PC-9 (cell line): ENCODE data around the gene PPP2R1B. TPM values are rescaled to one million over a fixed set of nuclear protein-coding genes. Genes with fewer than 3 reads are reported as not detected.

Experiments used
- BruUV-seq: library from RNA; stranded (reverse); fragments of 400-500 nt; replicated peaks from 2 replicates; lab custom pipeline; 2021; lab: Mats Ljungman, UMichigan
- CTCF ChIA-PET: fragments of 300-600 bp; sonication (Branson Sonifier 250); formaldehyde crosslinking; loops from one replicate; lab custom pipeline; 2022; ENCODE audit warnings: antibody characterized with exemption; lab: Charles Lee
- POLR2A ChIA-PET: fragments of 300-600 bp; sonication (Branson Sonifier 250); formaldehyde crosslinking; loops from one replicate; lab custom pipeline; 2022; ENCODE audit warnings: antibody characterized with exemption; ENCODE audit not compliant: unreplicated experiment; lab: Charles Lee
- DNase-seq, 2 experiments: peaks; one replicate each; pipeline versions ENCODE4 v3.0.0 to v3.0.0-alpha.2; 2015 to 2022; ENCODE audit warnings: mixed read lengths in 1 of 2
- H2AFZ ChIP-seq: fragments of 200-600 bp; sonication (generic); 2 replicates; pipeline ENCODE4 v1.8.1; 2017; ENCODE audit warnings: antibody characterized with exemption
- H3F3A ChIP-seq: fragments of 200-600 bp; sonication (generic); 2 replicates; pipeline ENCODE4 v1.8.1; 2017; ENCODE audit warnings: antibody characterized with exemption, mild to moderate bottlenecking, low read depth; ENCODE audit not compliant: insufficient read depth
- H3K27ac ChIP-seq: fragments of 200-600 bp; sonication (generic); 2 replicates; pipeline ENCODE4 v1.6.1; 2016; ENCODE audit warnings: mixed run types
- H3K27me3 ChIP-seq: fragments of 200-600 bp; sonication (generic); 2 replicates; pipeline ENCODE4 v1.6.1; 2016; ENCODE audit warnings: low read depth, mixed run types; ENCODE audit not compliant: insufficient read depth
- H3K36me3 ChIP-seq: fragments of 200-600 bp; sonication (generic); 2 replicates; pipeline ENCODE4 v1.6.1; 2016; ENCODE audit warnings: low read depth, mixed run types
- H3K4me1 ChIP-seq: fragments of 200-600 bp; sonication (generic); replicated peaks from 2 replicates; pipeline ENCODE4 v1.6.1; 2016; ENCODE audit warnings: mixed run types; ENCODE audit not compliant: insufficient read depth
- H3K4me2 ChIP-seq: fragments of 200-600 bp; sonication (generic); 2 replicates; pipeline ENCODE4 v1.6.1; 2017; ENCODE audit warnings: mixed run types
- H3K4me3 ChIP-seq: fragments of 200-600 bp; sonication (generic); 2 replicates; pipeline ENCODE4 v1.6.1; 2016; ENCODE audit warnings: mixed run types
- H3K79me2 ChIP-seq: fragments of 200-600 bp; sonication (generic); 2 replicates; pipeline ENCODE4 v1.6.1; 2017; ENCODE audit warnings: low read depth, mixed run types
- H3K9me2 ChIP-seq: fragments of 200-600 bp; sonication (generic); 2 replicates; pipeline ENCODE4 v1.8.1; 2017; ENCODE audit warnings: mild to moderate bottlenecking; ENCODE audit not compliant: insufficient read depth
- H3K9me3 ChIP-seq: fragments of 200-600 bp; sonication (generic); 2 replicates; pipeline ENCODE4 v1.8.1; 2016; ENCODE audit warnings: low read depth; ENCODE audit not compliant: insufficient read depth
- H4K20me1 ChIP-seq: fragments of 200-600 bp; sonication (generic); 2 replicates; pipeline ENCODE4 v1.8.1; 2017; ENCODE audit not compliant: insufficient read depth
- CTCF ChIP-seq: fragments of 200-600 bp; sonication (generic); conservative IDR thresholded peaks from 2 replicates; pipeline ENCODE4 v1.6.1; 2017; ENCODE audit warnings: mixed run types, antibody characterized with exemption, mild to moderate bottlenecking, moderate library complexity
- EZH2 ChIP-seq: fragments of 200-600 bp; sonication (generic); IDR thresholded peaks from 2 replicates; pipeline ENCODE4 v1.8.0; 2017; ENCODE audit warnings: antibody characterized with exemption, low read depth
- intact Hi-C: fragments of 100-400 bp; cut with micrococcal nuclease; formaldehyde crosslinking; loops from one replicate; pipeline ENCODE4 v1.10.0; 2022; ENCODE audit not compliant: unreplicated experiment
- total RNA-seq: library from RNA; stranded (reverse); gene quantifications from 2 replicates; pipeline ENCODE4 v1.2.3, GENCODE V29; 2021

PPP2R1B gene
- total RNA-seq, 1 experiment from 2014 or later, result 36.4 TPM

- no peaks in the 10 kb centered on the region for H3F3A ChIP-seq
- ChIA-PET CTCF (no interaction called here), POLR2A (no interaction called here)
- no peaks in the 10 kb centered on the region for H3K27me3 ChIP-seq
- H3K9me3 ChIP-seq, result no peaks in the 10 kb centered on the region
- H3K4me2 ChIP-seq, result no peak overlapping the region
- no peak overlapping the region for H3K27ac ChIP-seq
- no peak for DNase-seq
- no TSS peak for BruUV-seq
- H2AFZ ChIP-seq, result no peak overlapping the region
- H3K4me3 ChIP-seq, result no peak overlapping the region
- intact Hi-C loops, result no loop called here
- no peaks in the 10 kb centered on the region for H3K79me2 ChIP-seq
- H3K36me3 ChIP-seq, result no peaks in the 10 kb centered on the region
- TF ChIP-seq CTCF, result no peak
- no peak for TF ChIP-seq EZH2
- H3K9me2 ChIP-seq, result no peaks in the 10 kb centered on the region
- H3K4me1 ChIP-seq, result no peaks in the 10 kb centered on the region
- H4K20me1 ChIP-seq, result no peaks in the 10 kb centered on the region
Measured at GRCh38 chr11:111808834-111809233, 42.6 kb upstream of the PPP2R1B start.

DNA sequence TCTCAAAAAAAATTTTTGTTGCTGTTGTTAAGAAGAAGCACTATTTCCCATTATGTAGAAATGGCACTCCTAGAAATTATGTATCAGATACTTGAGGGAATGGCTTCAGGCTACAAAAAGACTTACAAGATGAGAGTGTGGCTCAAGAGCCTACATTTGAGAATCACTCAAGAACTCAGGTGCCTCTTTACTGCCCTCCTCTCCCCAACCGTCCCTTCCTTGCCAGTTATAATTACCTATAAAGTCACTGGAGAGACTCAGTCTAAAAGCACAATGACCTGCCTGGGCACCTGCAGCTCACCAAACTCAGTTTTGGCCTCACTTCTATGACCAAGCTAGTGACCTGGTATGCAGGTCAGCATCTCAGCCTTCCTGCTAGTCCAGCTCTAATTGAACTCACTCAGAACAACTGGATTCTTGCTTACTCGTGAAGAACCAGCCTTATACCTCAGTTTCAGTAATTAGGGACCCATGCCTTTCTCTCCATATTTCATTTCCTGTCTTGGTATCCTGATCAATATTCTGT is 41.9 kb upstream of the PPP2R1B start:
- no peak for TF ChIP-seq CTCF
- no peak for TF ChIP-seq EZH2
- ChIA-PET POLR2A (no interaction called here), CTCF (no interaction called here)
- H3K4me2 ChIP-seq, result no peak overlapping the region
- intact Hi-C loops, result no loop called here
- H3K9me3 ChIP-seq, result no peaks in the 10 kb centered on the region
- H3K27ac ChIP-seq, result no peak overlapping the region
- no peaks in the 10 kb centered on the region for H3K79me2 ChIP-seq
- H4K20me1 ChIP-seq, result no peaks in the 10 kb centered on the region
- H3K9me2 ChIP-seq, result no peaks in the 10 kb centered on the region
- no peaks in the 10 kb centered on the region for H3F3A ChIP-seq
- H3K4me3 ChIP-seq, result no peak overlapping the region
- H2AFZ ChIP-seq, result no peak overlapping the region
- DNase-seq, result no peak
- no peaks in the 10 kb centered on the region for H3K4me1 ChIP-seq
- H3K36me3 ChIP-seq, result no peaks in the 10 kb centered on the region
- H3K27me3 ChIP-seq, result no peaks in the 10 kb centered on the region
- no TSS peak for BruUV-seq

DNA sequence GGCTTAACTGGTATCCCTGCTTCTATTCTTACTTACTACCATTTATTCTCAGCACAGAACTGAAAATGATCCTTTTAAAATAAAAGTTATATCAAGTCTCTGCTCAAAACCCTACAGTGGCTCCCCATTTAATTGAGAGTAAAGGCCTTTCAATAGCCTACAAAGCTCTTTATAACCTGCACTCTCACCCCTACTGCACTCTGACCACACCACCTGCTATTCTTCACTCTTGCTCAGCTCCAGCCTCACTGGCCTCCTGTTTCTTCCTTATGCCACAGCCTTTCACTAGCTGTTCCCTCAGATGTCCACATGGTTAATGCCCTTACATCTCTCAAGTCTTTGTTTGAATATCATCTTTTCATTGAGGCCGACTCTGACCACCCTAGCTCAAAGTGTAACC is 40.9 kb upstream of the PPP2R1B start:
- Histone ChIP-seq H3K9me2 (no peaks in the 10 kb centered on the region), H3F3A (no peaks in the 10 kb centered on the region), H3K4me3 (no peak overlapping the region), H3K4me2 (no peak overlapping the region), H3K27me3 (no peaks in the 10 kb centered on the region), H3K79me2 (no peaks in the 10 kb centered on the region), H4K20me1 (no peaks in the 10 kb centered on the region), H2AFZ (no peak overlapping the region), H3K36me3 (no peaks in the 10 kb centered on the region), H3K4me1 (peaks cover 1% of the 10 kb centered on the region), H3K9me3 (no peaks in the 10 kb centered on the region), H3K27ac (no peak overlapping the region)
- ChIA-PET CTCF (no interaction called here), POLR2A (no interaction called here)
- TF ChIP-seq EZH2 (no peak), CTCF (no peak)
- intact Hi-C loops, result no loop called here
- BruUV-seq, result no TSS peak
- DNase-seq, result no peak
